Measurements from ENCODE around the gene CEP192. TPM values are rescaled to one million over a fixed set of nuclear protein-coding genes. Genes with fewer than 3 reads are reported as not detected.

CEP192 gene
- total RNA-seq, 1 experiment from 2014 or later: 24.3 TPM

GRCh38 chr18:13019301-13019700, 28.1 kb downstream of the CEP192 start:
- ChIA-PET RAD21 (ENCODE audit: low non-redundant PET in 1 of 2, low total read pairs in 2 of 2, uncharacterized antibody in 2 of 2, unreplicated experiment in 2 of 2) (no interaction called here), CTCF (no interaction called here), POLR2A (no interaction called here)
- no peak overlapping the region for H3K27ac ChIP-seq (ENCODE audit: low read depth, low read length)
- no peaks in the 10 kb centered on the region; the same call in 1 of the 2 replicates for H4K20me1 ChIP-seq (ENCODE audit: insufficient read depth)
- no peak overlapping the region for H2AFZ ChIP-seq (ENCODE audit: low read depth, low read length, poor library complexity, severe bottlenecking)
- intact Hi-C loops (cut with micrococcal nuclease): loop anchor here (10.0 kb wide), 1 partner anchor 64 kb away; no protein-coding TSS in a partner anchor
- no TSS peak for BruUV-seq (replicated peaks)
- H3K79me2 ChIP-seq (ENCODE audit: insufficient read depth, low read length): peaks cover 37% of the 10 kb centered on the region
- H3K4me1 ChIP-seq (ENCODE audit: control insufficient read depth in 1 of 2, insufficient read depth in 2 of 2, low read length in 2 of 2): no peaks in the 10 kb centered on the region
- TF ChIP-seq TCF7L2 (IDR thresholded peaks at IDR 0.05; ENCODE audit: borderline replicate concordance, extremely low read depth, insufficient read depth, insufficient read length) (no peak), EZH2phosphoT487 (IDR thresholded peaks at IDR 0.05; ENCODE audit: borderline replicate concordance) (no peak), EGR1 (IDR thresholded peaks at IDR 0.05; ENCODE audit: low read depth) (no peak), FOSL1 (IDR thresholded peaks at IDR 0.05; ENCODE audit: low read depth) (no peak), JUND (IDR thresholded peaks at IDR 0.05) (no peak), POLR2A (IDR thresholded peaks at IDR 0.05; ENCODE audit: borderline replicate concordance, extremely low read depth, insufficient read depth, insufficient read length) (no peak), SP1 (IDR thresholded peaks at IDR 0.05; ENCODE audit: low read depth) (no peak), ZNF274 (IDR thresholded peaks at IDR 0.05; ENCODE audit: low read depth, low read length) (no peak), ELF1 (IDR thresholded peaks at IDR 0.05; ENCODE audit: borderline replicate concordance, low read depth) (no peak), CBX3 (IDR thresholded peaks at IDR 0.05; ENCODE audit: low read depth) (no peak), SRF (IDR thresholded peaks at IDR 0.05; ENCODE audit: low read depth) (no peak), EZH2 (IDR thresholded peaks at IDR 0.05) (no peak), SIN3A (IDR thresholded peaks at IDR 0.05; ENCODE audit: low read depth) (no peak), ZFX (IDR thresholded peaks at IDR 0.05) (no peak), RAD21 (IDR thresholded peaks at IDR 0.05; ENCODE audit: low read depth) (no peak)
- TF ChIP-seq, protein P1, sequence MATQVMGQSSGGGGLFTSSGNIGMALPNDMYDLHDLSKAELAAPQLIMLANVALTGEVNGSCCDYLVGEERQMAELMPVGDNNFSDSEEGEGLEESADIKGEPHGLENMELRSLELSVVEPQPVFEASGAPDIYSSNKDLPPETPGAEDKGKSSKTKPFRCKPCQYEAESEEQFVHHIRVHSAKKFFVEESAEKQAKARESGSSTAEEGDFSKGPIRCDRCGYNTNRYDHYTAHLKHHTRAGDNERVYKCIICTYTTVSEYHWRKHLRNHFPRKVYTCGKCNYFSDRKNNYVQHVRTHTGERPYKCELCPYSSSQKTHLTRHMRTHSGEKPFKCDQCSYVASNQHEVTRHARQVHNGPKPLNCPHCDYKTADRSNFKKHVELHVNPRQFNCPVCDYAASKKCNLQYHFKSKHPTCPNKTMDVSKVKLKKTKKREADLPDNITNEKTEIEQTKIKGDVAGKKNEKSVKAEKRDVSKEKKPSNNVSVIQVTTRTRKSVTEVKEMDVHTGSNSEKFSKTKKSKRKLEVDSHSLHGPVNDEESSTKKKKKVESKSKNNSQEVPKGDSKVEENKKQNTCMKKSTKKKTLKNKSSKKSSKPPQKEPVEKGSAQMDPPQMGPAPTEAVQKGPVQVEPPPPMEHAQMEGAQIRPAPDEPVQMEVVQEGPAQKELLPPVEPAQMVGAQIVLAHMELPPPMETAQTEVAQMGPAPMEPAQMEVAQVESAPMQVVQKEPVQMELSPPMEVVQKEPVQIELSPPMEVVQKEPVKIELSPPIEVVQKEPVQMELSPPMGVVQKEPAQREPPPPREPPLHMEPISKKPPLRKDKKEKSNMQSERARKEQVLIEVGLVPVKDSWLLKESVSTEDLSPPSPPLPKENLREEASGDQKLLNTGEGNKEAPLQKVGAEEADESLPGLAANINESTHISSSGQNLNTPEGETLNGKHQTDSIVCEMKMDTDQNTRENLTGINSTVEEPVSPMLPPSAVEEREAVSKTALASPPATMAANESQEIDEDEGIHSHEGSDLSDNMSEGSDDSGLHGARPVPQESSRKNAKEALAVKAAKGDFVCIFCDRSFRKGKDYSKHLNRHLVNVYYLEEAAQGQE (IDR thresholded peaks at IDR 0.05; ENCODE audit: low read depth): no peak
- TF ChIP-seq, protein P2, sequence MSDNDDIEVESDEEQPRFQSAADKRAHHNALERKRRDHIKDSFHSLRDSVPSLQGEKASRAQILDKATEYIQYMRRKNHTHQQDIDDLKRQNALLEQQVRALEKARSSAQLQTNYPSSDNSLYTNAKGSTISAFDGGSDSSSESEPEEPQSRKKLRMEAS (IDR thresholded peaks at IDR 0.05): no peak
- ATAC-seq (no peak), DNase-seq (ENCODE audit: low read depth, low spot score) (no peak)
- no peaks in the 10 kb centered on the region for H3K9me2 ChIP-seq (ENCODE audit: insufficient read depth)
- H3K4me2 ChIP-seq (ENCODE audit: low read length): no peak overlapping the region
- peaks cover 46 to 56% of the 10 kb centered on the region in 2 experiments for H3K36me3 ChIP-seq (ENCODE audit: control insufficient read depth in 1 of 2, insufficient read depth in 2 of 2, low read length in 2 of 2)
- no peak overlapping the region for H3K9ac ChIP-seq (ENCODE audit: low read length)
- H3K27me3 ChIP-seq (ENCODE audit: insufficient read depth, low read length): no peaks in the 10 kb centered on the region
- no peaks in the 10 kb centered on the region for H3K9me3 ChIP-seq (ENCODE audit: control insufficient read depth in 1 of 2, insufficient read depth in 1 of 2, low read depth in 1 of 2, low read length in 2 of 2)
- H3K4me3 ChIP-seq (replicated peaks in 1 of 2; ENCODE audit: low read depth in 1 of 2, low read length in 2 of 2): no peak overlapping the region
